Stomach (tissue), 9 donors: ENCODE results near the gene GNPDA1. TPM values are rescaled to one million over a fixed set of nuclear protein-coding genes. Genes with fewer than 3 reads are reported as not detected.
A peak's percentile ranks its signal among the peaks of the same experiment; 100 is the strongest.
"Not testable (repeated sequence)": the region's sequence is repeated elsewhere in the genome, so short reads cannot be mapped to it uniquely, and the experiment has no call there.

Source experiments
- DNase-seq, 2 donors: peaks; one replicate each; pipeline versions ENCODE4 v3.0.0 to v3.0.0-alpha.2; 2013 to 2019
- H3K27ac ChIP-seq, 5 donors: fragments of 200-600 bp in 4 of 5; sonication (generic) in 4 of 5; one replicate each; pipeline ENCODE4 v1.5.1; 2013 to 2019; ENCODE audit warnings: mild to moderate bottlenecking in 1 of 5, moderate library complexity in 1 of 5
- H3K27me3 ChIP-seq, 3 donors: fragments of 200-600 bp; sonication (generic); one replicate each; pipeline ENCODE4 v1.5.1; 2017 to 2019; ENCODE audit warnings: mixed run types in 1 of 3
- H3K36me3 ChIP-seq, 4 donors: fragments of 200-600 bp; sonication (generic); 1 replicate in 3 of 4; 2 replicates in 1 of 4; pipeline ENCODE4 v1.5.1; 2016 to 2019
- H3K4me1 ChIP-seq, 4 donors: fragments of 200-600 bp; sonication (generic); one replicate each; pipeline ENCODE4 v1.5.1; 2016 to 2019
- H3K4me3 ChIP-seq, 4 donors: fragments of 200-600 bp; sonication (generic) in 3 of 4; one replicate each; pipeline ENCODE4 v1.5.1; 2016 to 2019; ENCODE audit warnings: mild to moderate bottlenecking in 1 of 4
- H3K9me3 ChIP-seq, 4 donors: fragments of 200-600 bp; sonication (generic); one replicate each; pipeline ENCODE4 v1.5.1; 2016 to 2019
- EP300 ChIP-seq: sonication (generic); formaldehyde crosslinking; IDR thresholded peaks from one replicate; pipeline ENCODE4 v1.6.1; 2017; ENCODE audit warnings: antibody characterized with exemption
- POLR2A ChIP-seq, 4 donors: fragments of 450-650 bp; IDR thresholded peaks; one replicate each; pipeline ENCODE4 v1.6.1; 2016; ENCODE audit warnings: antibody characterized with exemption in 4 of 4, control low read depth in 2 of 4, mild to moderate bottlenecking in 1 of 4, moderate library complexity in 1 of 4
- POLR2AphosphoS5 ChIP-seq, 3 donors: sonication (generic); formaldehyde crosslinking; IDR thresholded peaks; one replicate each; pipeline ENCODE4 v1.6.1; 2016; ENCODE audit warnings: antibody characterized with exemption in 3 of 3
- WGBS, 5 donors: extraction: QIAGEN DNeasy Blood & Tissue Kit in 3 of 5; methylation state at CpG; one replicate each; pipeline versions ENCODE4 v1.1.5 to v1.1.7; 2013 to 2018; 5-methylcytosine and 5-hydroxymethylcytosine counted together
- intact Hi-C: fragments of 100-400 bp; cut with DNase I; formaldehyde crosslinking; loops from one replicate; pipeline ENCODE4 v1.15.1; 2023; ENCODE audit warnings: low total_unique reads
- polyA plus RNA-seq, 3 donors: library from polyadenylated mRNA; stranded (reverse); fragments of 200-250 nt; gene quantifications; one replicate each; pipeline ENCODE4 v1.2.3, GENCODE V29; 2013
- total RNA-seq, 5 donors: library from RNA; depleted of rRNA; stranded (reverse); fragments of >200 nt; gene quantifications; one replicate each; pipeline versions ENCODE4 v1.1.0 to v1.2.3, GENCODE V29; 2014 to 2016
- TF ChIP-seq, protein P1 (sequence below), 7 experiments: fragments of 450-650 bp in 4 of 7; fragments of 200-600 bp in 3 of 7; sonication (generic) in 3 of 7; IDR thresholded peaks; one replicate each; pipeline ENCODE4 v1.5.1; 2016 to 2019; ENCODE audit warnings: antibody characterized with exemption in 7 of 7, control low read depth in 2 of 7, mild to moderate bottlenecking in 1 of 7
- donor health status: healthy with polysubstance abuse.
- donor health status: Bipolar disorder and iron deficiency.
- donor health status: healthy.

The GNPDA1 gene
- total and polyA plus RNA-seq, 8 donors: 2.7 to 18.9 (median 11.1) TPM

DNA sequence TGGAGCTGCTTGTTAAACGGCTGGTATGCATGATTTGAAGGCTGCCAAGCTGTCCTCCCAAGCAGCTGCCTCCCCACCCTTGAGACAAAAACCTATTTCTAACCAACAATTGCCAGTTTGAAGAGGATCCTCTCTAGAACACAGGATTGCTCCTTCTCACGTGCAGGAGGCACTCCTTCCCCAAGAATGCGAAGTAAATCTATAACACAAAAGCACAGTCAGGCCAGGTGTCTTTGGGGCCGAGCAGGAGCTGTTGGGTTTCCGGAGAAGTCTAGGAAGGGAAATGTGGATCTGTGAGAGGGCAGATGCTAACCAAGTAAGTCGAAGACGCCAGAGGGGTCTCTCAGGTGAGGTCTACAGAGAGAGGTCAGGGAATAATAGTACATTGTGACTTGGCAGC is 35.4 kb upstream of the GNPDA1 start:
- no peak overlapping the region for H3K27ac ChIP-seq
- 53 to 63% (median 56%) methylated on average over 7 of the region's 7 CpGs for WGBS, 5 donors
- no peaks in the 10 kb centered on the region for H3K9me3 ChIP-seq
- no peak for TF ChIP-seq POLR2AphosphoS5 (IDR thresholded peaks at IDR 0.05)
- TF ChIP-seq POLR2A (IDR thresholded peaks at IDR 0.05): no peak
- TF ChIP-seq, protein P1, sequence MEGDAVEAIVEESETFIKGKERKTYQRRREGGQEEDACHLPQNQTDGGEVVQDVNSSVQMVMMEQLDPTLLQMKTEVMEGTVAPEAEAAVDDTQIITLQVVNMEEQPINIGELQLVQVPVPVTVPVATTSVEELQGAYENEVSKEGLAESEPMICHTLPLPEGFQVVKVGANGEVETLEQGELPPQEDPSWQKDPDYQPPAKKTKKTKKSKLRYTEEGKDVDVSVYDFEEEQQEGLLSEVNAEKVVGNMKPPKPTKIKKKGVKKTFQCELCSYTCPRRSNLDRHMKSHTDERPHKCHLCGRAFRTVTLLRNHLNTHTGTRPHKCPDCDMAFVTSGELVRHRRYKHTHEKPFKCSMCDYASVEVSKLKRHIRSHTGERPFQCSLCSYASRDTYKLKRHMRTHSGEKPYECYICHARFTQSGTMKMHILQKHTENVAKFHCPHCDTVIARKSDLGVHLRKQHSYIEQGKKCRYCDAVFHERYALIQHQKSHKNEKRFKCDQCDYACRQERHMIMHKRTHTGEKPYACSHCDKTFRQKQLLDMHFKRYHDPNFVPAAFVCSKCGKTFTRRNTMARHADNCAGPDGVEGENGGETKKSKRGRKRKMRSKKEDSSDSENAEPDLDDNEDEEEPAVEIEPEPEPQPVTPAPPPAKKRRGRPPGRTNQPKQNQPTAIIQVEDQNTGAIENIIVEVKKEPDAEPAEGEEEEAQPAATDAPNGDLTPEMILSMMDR (IDR thresholded peaks at IDR 0.05): no peak
- TF ChIP-seq EP300: no peak
- no peak overlapping the region for H3K4me3 ChIP-seq
- H3K4me1 ChIP-seq: no peaks in the 10 kb centered on the region
- no peaks in the 10 kb centered on the region for H3K36me3 ChIP-seq
- no peaks in the 10 kb centered on the region for H3K27me3 ChIP-seq
- DNase-seq: peak in 1 of 2 donors; percentile 23
- intact Hi-C loops: no loop called here

- Histone ChIP-seq H3K36me3 (no peaks in the 10 kb centered on the region), H3K4me3 (no peak overlapping the region), H3K27me3 (no peaks in the 10 kb centered on the region), H3K9me3 (no peaks in the 10 kb centered on the region), H3K4me1 (no peaks in the 10 kb centered on the region), H3K27ac (no peak overlapping the region)
- WGBS, 5 donors: 74 to 85% (median 78%) methylated on average over 7 of the region's 7 CpGs
- intact Hi-C loops: no loop called here
- no peak for TF ChIP-seq EP300
- TF ChIP-seq POLR2A (IDR thresholded peaks at IDR 0.05): no peak
- TF ChIP-seq, protein P1 (IDR thresholded peaks at IDR 0.05): no peak
- no peak for TF ChIP-seq POLR2AphosphoS5 (IDR thresholded peaks at IDR 0.05)
- DNase-seq: peak in 1 of 2 donors; percentile 24
Measured at GRCh38 chr5:142046191-142046590, 33.4 kb upstream of the GNPDA1 start.

- H3K4me3 ChIP-seq, H3K4me1 ChIP-seq, H3K36me3 ChIP-seq, intact Hi-C loops, H3K27ac ChIP-seq, DNase-seq, H3K9me3 ChIP-seq, H3K27me3 ChIP-seq: not testable (repeated sequence)
- 95 to 96% (median 96%) methylated on average over 6 of the region's 6 CpGs for WGBS, 5 donors
Measured at GRCh38 chr5:142040881-142041280, 28.1 kb upstream of the GNPDA1 start.

GRCh38 chr5:142040285-142040684 is 27.5 kb upstream of the GNPDA1 start:
- Histone ChIP-seq H3K27ac (no peak overlapping the region), H3K4me3 (no peak overlapping the region), H3K9me3 (no peaks in the 10 kb centered on the region), H3K4me1 (no peaks in the 10 kb centered on the region), H3K27me3 (no peaks in the 10 kb centered on the region), H3K36me3 (no peaks in the 10 kb centered on the region)
- no peak for TF ChIP-seq POLR2A (IDR thresholded peaks at IDR 0.05)
- TF ChIP-seq, protein P1 (IDR thresholded peaks at IDR 0.05): no peak
- TF ChIP-seq POLR2AphosphoS5 (IDR thresholded peaks at IDR 0.05): no peak
- no peak for TF ChIP-seq EP300
- intact Hi-C loops: no loop called here
- WGBS, 5 donors: 90 to 99% (median 95%) methylated on average over 2 of the region's 2 CpGs
- no peak for DNase-seq

- 97 to 100% (median 98%) methylated on average over 2 of the region's 2 CpGs for WGBS, 5 donors
- intact Hi-C loops: no loop called here
- Histone ChIP-seq H3K27ac (no peak overlapping the region), H3K27me3 (no peaks in the 10 kb centered on the region), H3K4me3 (no peak overlapping the region), H3K4me1 (no peaks in the 10 kb centered on the region), H3K9me3 (no peaks in the 10 kb centered on the region), H3K36me3 (no peaks in the 10 kb centered on the region)
- TF ChIP-seq, protein P1 (IDR thresholded peaks at IDR 0.05): no peak
- TF ChIP-seq POLR2AphosphoS5 (IDR thresholded peaks at IDR 0.05): no peak
- TF ChIP-seq EP300: no peak
- no peak for TF ChIP-seq POLR2A (IDR thresholded peaks at IDR 0.05)
- DNase-seq: no peak
Measured at GRCh38 chr5:142038735-142039134, 25.9 kb upstream of the GNPDA1 start.

DNA sequence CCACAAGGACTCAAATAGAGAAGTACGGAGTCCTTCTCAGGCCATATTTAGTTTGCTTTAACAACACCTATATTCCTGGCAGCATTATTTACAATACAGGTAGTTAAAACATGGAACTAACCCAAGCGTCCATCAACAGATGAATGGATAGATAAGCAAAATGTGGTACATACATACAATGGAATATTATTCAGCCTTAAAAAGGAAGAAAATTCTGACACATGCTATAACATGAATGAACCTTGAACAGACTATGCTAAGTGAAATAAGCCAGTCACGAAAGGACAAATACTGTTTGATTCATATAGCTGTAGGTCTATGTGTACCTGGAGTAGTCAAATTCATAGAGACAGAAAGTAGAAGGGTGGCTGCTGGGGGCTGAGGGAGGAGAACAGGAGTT is 24.8 kb upstream of the GNPDA1 start:
- DNase-seq, intact Hi-C loops: not testable (repeated sequence)
- WGBS, 5 donors: 85 to 91% (median 87%) methylated on average over 3 of the region's 3 CpGs

More for the DNA sequence above, 24.8 kb upstream of the GNPDA1 start:
- H3K9me3 ChIP-seq, H3K4me1 ChIP-seq, H3K4me3 ChIP-seq, H3K36me3 ChIP-seq, H3K27me3 ChIP-seq, H3K27ac ChIP-seq: not testable (repeated sequence)
